ENCODE results near the gene LEP. TPM values are rescaled to one million over a fixed set of nuclear protein-coding genes. Genes with fewer than 3 reads are reported as not detected.

LEP gene
- total RNA-seq, 1 experiment from 2014 or later: not detected

DNA sequence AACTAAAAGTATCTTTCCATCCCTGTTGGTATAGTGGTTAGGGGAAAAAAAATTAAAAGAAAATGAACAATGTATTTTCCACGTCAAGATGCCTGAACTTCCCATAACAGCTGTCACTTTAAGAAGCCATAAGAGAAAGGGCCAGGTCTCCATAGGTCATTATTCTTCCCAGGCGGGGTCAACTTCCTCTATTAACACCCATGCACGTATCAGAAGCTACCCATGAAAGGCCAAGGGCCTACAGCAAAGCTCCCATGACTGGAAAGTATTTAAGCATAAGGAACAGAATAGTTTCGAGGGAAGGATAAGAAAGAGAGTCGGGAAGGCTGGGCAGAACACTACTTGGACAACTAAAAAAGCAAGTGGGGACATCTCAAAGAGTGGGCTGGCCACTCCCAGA, 62.6 kb downstream of the LEP start:
- TF ChIP-seq EZH2 (IDR thresholded peaks at IDR 0.05) (no peak), CEBPB (IDR thresholded peaks at IDR 0.05; ENCODE audit: low read depth) (no peak), POLR2AphosphoS5 (IDR thresholded peaks at IDR 0.05; ENCODE audit: low read depth, low read length) (no peak), SIN3A (IDR thresholded peaks at IDR 0.05; ENCODE audit: low read depth) (no peak), ZNF274 (IDR thresholded peaks at IDR 0.05; ENCODE audit: low read depth, low read length) (no peak), FOSL1 (IDR thresholded peaks at IDR 0.05; ENCODE audit: low read depth) (no peak), ELF1 (IDR thresholded peaks at IDR 0.05; ENCODE audit: borderline replicate concordance, low read depth) (no peak), JUND (IDR thresholded peaks at IDR 0.05) (no peak)
- TF ChIP-seq, protein P1, sequence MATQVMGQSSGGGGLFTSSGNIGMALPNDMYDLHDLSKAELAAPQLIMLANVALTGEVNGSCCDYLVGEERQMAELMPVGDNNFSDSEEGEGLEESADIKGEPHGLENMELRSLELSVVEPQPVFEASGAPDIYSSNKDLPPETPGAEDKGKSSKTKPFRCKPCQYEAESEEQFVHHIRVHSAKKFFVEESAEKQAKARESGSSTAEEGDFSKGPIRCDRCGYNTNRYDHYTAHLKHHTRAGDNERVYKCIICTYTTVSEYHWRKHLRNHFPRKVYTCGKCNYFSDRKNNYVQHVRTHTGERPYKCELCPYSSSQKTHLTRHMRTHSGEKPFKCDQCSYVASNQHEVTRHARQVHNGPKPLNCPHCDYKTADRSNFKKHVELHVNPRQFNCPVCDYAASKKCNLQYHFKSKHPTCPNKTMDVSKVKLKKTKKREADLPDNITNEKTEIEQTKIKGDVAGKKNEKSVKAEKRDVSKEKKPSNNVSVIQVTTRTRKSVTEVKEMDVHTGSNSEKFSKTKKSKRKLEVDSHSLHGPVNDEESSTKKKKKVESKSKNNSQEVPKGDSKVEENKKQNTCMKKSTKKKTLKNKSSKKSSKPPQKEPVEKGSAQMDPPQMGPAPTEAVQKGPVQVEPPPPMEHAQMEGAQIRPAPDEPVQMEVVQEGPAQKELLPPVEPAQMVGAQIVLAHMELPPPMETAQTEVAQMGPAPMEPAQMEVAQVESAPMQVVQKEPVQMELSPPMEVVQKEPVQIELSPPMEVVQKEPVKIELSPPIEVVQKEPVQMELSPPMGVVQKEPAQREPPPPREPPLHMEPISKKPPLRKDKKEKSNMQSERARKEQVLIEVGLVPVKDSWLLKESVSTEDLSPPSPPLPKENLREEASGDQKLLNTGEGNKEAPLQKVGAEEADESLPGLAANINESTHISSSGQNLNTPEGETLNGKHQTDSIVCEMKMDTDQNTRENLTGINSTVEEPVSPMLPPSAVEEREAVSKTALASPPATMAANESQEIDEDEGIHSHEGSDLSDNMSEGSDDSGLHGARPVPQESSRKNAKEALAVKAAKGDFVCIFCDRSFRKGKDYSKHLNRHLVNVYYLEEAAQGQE (IDR thresholded peaks at IDR 0.05; ENCODE audit: low read depth): no peak
- TF ChIP-seq, protein P2, sequence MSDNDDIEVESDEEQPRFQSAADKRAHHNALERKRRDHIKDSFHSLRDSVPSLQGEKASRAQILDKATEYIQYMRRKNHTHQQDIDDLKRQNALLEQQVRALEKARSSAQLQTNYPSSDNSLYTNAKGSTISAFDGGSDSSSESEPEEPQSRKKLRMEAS (IDR thresholded peaks at IDR 0.05): no peak
- no peak overlapping the region for H3K27ac ChIP-seq (ENCODE audit: low read depth, low read length)
- H3K9me3 ChIP-seq (ENCODE audit: control insufficient read depth in 1 of 2, insufficient read depth in 1 of 2, low read depth in 1 of 2, low read length in 2 of 2): no peaks in the 10 kb centered on the region
- ChIA-PET CTCF (no interaction called here), RAD21 (ENCODE audit: low non-redundant PET in 1 of 2, low total read pairs in 2 of 2, uncharacterized antibody in 2 of 2, unreplicated experiment in 2 of 2) (no interaction called here), POLR2A (no interaction called here)
- ATAC-seq: no peak
- no peaks in the 10 kb centered on the region for H3K79me2 ChIP-seq (ENCODE audit: insufficient read depth, low read length)
- no peaks in the 10 kb centered on the region for H4K20me1 ChIP-seq (ENCODE audit: insufficient read depth)
- no peak overlapping the region for H3K4me3 ChIP-seq (replicated peaks in 1 of 2; ENCODE audit: low read depth in 1 of 2, low read length in 2 of 2)
- H3K9me2 ChIP-seq (ENCODE audit: insufficient read depth): no peaks in the 10 kb centered on the region
- no peak overlapping the region for H2AFZ ChIP-seq (ENCODE audit: low read depth, low read length, poor library complexity, severe bottlenecking)
- intact Hi-C loops (cut with micrococcal nuclease): no loop called here
- H3K36me3 ChIP-seq (ENCODE audit: control insufficient read depth in 1 of 2, insufficient read depth in 2 of 2, low read length in 2 of 2): peaks cover 5 to 15% of the 10 kb centered on the region in 2 experiments; a peak in 2 of 4 replicates
- no peak overlapping the region for H3K9ac ChIP-seq (ENCODE audit: low read length)
- DNase-seq (ENCODE audit: low read depth, low spot score): no peak
- no TSS peak for BruUV-seq (replicated peaks)
- H3K4me2 ChIP-seq (ENCODE audit: low read length): no peak overlapping the region
- no peaks in the 10 kb centered on the region for H3K4me1 ChIP-seq (ENCODE audit: control insufficient read depth in 1 of 2, insufficient read depth in 2 of 2, low read length in 2 of 2)
- no peaks in the 10 kb centered on the region for H3K27me3 ChIP-seq (ENCODE audit: insufficient read depth, low read length)
